ENCODE measurements around the gene ADARB2. TPM values are rescaled to one million over a fixed set of nuclear protein-coding genes. Genes with fewer than 3 reads are reported as not detected.
A peak's percentile ranks its signal among the peaks of the same experiment; 100 is the strongest.

The ADARB2 gene
- total and polyA plus RNA-seq, 7 experiments from 2014 or later: 0.05 to 13.6 (median 6.3) TPM; not detected in 3

DNA sequence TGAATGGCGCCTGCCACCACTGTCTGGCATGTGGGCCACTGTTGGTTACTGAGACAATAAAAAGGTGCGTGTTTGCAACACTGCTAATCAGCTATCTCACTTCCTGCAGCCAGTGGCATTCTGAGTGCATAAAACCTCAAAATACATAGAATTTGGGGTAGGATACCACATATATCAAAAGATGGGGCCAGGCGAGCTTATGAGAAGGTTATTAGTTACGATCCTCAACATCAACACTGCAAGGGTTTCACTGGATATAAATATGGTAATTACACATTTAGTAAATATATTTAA lies 480.9 kb downstream of the ADARB2 start:
- H3K4me1 Mint-ChIP-seq: peaks cover 7 to 58% (median 20%) of the 10 kb centered on the region in 7 donors
- H3K9me3 Mint-ChIP-seq: peaks cover 0 to 15% (median 6%) of the 10 kb centered on the region in 11 donors
- Histone ChIP-seq H3K36me3 (ENCODE audit: control insufficient read depth in 2 of 3, insufficient read depth in 3 of 3, low read length in 3 of 3) (no peaks in the 10 kb centered on the region), H3K4me3 (ENCODE audit: low read length) (no peak overlapping the region), H3K4me1 (ENCODE audit: control insufficient read depth in 2 of 2, insufficient read depth in 2 of 2, low read length in 2 of 2) (peaks cover 26 to 34% of the 10 kb centered on the region in 2 donors), H3K27me3 (ENCODE audit: control insufficient read depth in 2 of 2, insufficient read depth in 2 of 2, low read length in 2 of 2) (peaks cover 4 to 15% of the 10 kb centered on the region in 2 donors), H3K9me3 (ENCODE audit: control insufficient read depth in 2 of 3, low read length in 3 of 3) (no peaks in the 10 kb centered on the region), H3K27ac (ENCODE audit: low read depth, low read length) (no peak overlapping the region)
- POLR2A ChIA-PET: interaction anchor here (1.2 kb wide), 1 partner anchor 13 kb away, joined by 3 read pairs; no protein-coding TSS in a partner anchor
- peak overlapping the region in 2 of 10 donors; percentile 7 to 14 for H3K4me3 Mint-ChIP-seq
- intact Hi-C loops (cut with micrococcal nuclease): no loop called here
- peaks cover 0 to 9% (median 0%) of the 10 kb centered on the region in 5 donors for H3K36me3 Mint-ChIP-seq
- CTCF ChIA-PET: no interaction called here
- ATAC-seq: no peak
- H3K27ac Mint-ChIP-seq: no peak overlapping the region
- H3K27me3 Mint-ChIP-seq: peaks cover 34 to 49% (median 37%) of the 10 kb centered on the region in 5 donors
- no peak for DNase-seq

DNA sequence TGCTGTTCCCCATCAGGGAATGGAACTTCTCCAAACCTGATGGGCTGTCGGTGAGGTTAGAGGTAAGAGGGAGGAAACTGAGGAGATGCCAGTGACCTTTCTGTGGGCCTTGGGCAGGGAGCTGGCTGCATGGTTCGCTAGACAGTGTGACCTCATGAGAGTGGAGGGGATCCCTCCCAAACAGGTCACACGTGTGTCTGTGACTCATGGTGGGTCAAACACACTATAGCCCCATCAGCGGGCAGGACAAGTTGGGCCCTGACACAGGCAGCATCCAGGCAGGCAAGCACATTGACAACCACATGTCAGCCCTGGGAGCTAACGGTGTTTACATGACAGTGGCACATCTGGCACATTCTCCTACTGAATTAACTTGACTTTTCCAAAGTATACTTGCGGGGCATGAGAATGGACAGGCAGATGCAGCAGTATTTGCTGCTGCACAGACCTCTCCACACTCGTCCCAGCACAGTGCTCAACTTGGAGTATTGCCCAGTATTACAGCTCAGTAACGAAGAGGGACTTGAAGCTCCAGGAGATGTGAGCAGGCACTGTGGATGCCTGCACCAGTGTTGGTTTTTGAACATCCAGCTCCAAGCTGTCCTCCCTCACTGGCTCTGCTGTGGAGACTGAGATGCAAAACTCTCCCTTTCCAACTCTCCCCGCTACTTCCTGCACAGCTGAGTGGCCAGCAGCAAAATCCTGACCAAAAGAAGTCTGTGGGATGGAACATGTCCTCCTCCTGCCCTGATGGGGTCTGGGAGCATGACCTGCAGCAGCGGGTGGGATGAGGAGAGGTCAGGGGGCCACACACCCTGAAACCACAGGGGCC lies 481.5 kb downstream of the ADARB2 start:
- intact Hi-C loops (cut with micrococcal nuclease): no loop called here
- peaks cover 39 to 55% (median 42%) of the 10 kb centered on the region in 5 donors for H3K27me3 Mint-ChIP-seq

DNA sequence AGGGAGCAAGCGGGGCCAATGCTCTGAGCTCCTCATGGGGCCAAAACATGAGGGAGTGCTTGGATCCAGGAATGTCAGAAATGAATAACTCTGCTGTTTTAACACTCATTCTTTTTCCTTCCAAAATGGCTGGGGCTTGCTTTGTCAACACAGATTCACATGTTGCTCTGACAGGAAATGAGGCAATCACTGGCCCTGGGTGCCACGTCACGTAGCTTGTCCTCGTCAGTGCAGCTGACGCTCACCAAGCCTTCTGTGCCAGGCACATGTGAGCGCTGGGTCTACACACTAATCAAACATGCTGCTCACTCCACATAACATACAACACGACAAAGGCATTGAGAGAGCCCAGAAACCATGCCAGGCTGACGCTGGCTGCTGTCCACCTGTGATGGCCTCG lies 482.2 kb downstream of the ADARB2 start:
- H3K4me1 Mint-ChIP-seq: peaks cover 7 to 58% (median 20%) of the 10 kb centered on the region in 7 donors
- Histone ChIP-seq H3K4me3 (ENCODE audit: low read length) (no peak overlapping the region), H3K9me3 (ENCODE audit: control insufficient read depth in 2 of 3, low read length in 3 of 3) (no peaks in the 10 kb centered on the region), H3K4me1 (ENCODE audit: control insufficient read depth in 2 of 2, insufficient read depth in 2 of 2, low read length in 2 of 2) (peaks cover 26 to 34% of the 10 kb centered on the region in 2 donors), H3K27me3 (ENCODE audit: control insufficient read depth in 2 of 2, insufficient read depth in 2 of 2, low read length in 2 of 2) (peaks cover 4 to 15% of the 10 kb centered on the region in 2 donors), H3K36me3 (ENCODE audit: control insufficient read depth in 2 of 3, insufficient read depth in 3 of 3, low read length in 3 of 3) (no peaks in the 10 kb centered on the region), H3K27ac (ENCODE audit: low read depth, low read length) (no peak overlapping the region)
- peaks cover 0 to 15% (median 5%) of the 10 kb centered on the region in 11 donors for H3K9me3 Mint-ChIP-seq
- ATAC-seq (no peak), DNase-seq (peak in 3 of 9 donors; percentile 22 to 39 (median 26))
- POLR2A ChIA-PET: no interaction called here
- intact Hi-C loops (cut with micrococcal nuclease): no loop called here
- CTCF ChIA-PET: interaction anchor here (0.6 kb wide), 1 partner anchor 81 kb away, joined by 3 read pairs; no protein-coding TSS in a partner anchor
- H3K27me3 Mint-ChIP-seq: peaks cover 46 to 62% (median 49%) of the 10 kb centered on the region in 5 donors
- peak overlapping the region in 4 of 10 donors; percentile 16 to 55 (median 41) for H3K4me3 Mint-ChIP-seq
- peaks cover 0 to 9% (median 0%) of the 10 kb centered on the region in 5 donors for H3K36me3 Mint-ChIP-seq
- peak overlapping the region in 1 of 9 donors; percentile 85 for H3K27ac Mint-ChIP-seq

More for the DNA sequence above, 481.5 kb downstream of the ADARB2 start:
- no peaks in the 10 kb centered on the region for H3K36me3 ChIP-seq (ENCODE audit: control insufficient read depth in 2 of 3, insufficient read depth in 3 of 3, low read length in 3 of 3)
- peaks cover 26 to 34% of the 10 kb centered on the region in 2 donors for H3K4me1 ChIP-seq (ENCODE audit: control insufficient read depth in 2 of 2, insufficient read depth in 2 of 2, low read length in 2 of 2)
- DNase-seq (no peak), ATAC-seq (no peak)
- H3K9me3 ChIP-seq (ENCODE audit: control insufficient read depth in 2 of 3, low read length in 3 of 3): no peaks in the 10 kb centered on the region
- CTCF ChIA-PET: interaction anchor here (0.6 kb wide), 1 partner anchor 81 kb away, joined by 3 read pairs; no protein-coding TSS in a partner anchor
- H3K27me3 ChIP-seq (ENCODE audit: control insufficient read depth in 2 of 2, insufficient read depth in 2 of 2, low read length in 2 of 2): peaks cover 4 to 15% of the 10 kb centered on the region in 2 donors
- Mint-ChIP-seq H3K4me1 (peaks cover 7 to 58% (median 20%) of the 10 kb centered on the region in 7 donors), H3K9me3 (peaks cover 0 to 15% (median 5%) of the 10 kb centered on the region in 11 donors), H3K27ac (peak overlapping the region in 1 of 9 donors; percentile 85), H3K36me3 (peaks cover 0 to 9% (median 0%) of the 10 kb centered on the region in 5 donors), H3K4me3 (peak overlapping the region in 4 of 10 donors; percentile 14 to 55 (median 29))
- POLR2A ChIA-PET: no interaction called here
- H3K27ac ChIP-seq (ENCODE audit: low read depth, low read length): no peak overlapping the region
- H3K4me3 ChIP-seq (ENCODE audit: low read length): no peak overlapping the region

DNA sequence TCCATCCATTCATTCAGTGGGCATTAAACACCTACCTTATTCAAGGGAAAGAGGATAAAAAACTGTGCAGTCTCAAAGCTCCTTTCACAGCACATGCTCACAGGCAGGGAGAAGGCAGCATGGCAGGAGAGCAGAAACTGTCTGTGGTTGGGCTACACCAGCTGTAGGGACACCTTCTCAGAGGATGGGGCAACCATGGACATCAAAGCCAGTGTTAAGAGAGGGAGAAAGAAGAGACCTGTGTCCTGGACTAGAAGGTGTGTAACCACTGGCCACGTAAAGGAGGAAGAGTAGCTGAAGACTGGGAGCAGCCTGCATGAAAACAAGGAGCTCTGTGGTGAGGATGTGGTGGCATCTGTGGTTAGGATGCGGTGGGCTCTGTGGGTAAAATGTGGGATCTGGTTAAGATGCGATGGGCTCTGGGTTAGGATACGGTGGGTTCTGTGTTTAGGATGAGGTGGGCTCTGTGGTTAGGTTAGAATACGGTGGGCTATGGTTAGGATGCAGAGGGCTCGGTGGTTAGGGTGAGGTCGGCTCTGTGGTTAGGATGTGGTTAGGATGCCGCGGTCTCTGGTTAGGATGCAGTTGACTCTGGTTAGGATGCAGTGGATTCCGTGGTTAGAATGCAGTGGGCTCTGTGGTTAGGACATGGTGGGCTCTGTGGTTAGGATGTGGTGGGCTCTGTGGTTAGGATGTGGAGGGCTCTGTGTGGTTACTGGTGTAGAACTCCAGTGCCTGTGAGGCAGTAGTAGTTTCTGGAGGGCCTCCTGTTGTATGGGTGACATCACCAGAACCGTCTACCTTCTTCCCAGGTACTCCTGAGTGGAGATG lies 483.6 kb downstream of the ADARB2 start:
- ChIA-PET CTCF (no interaction called here), POLR2A (no interaction called here)
- Mint-ChIP-seq H3K4me1 (peaks cover 7 to 58% (median 20%) of the 10 kb centered on the region in 7 donors), H3K27me3 (peaks cover 44 to 66% (median 51%) of the 10 kb centered on the region in 5 donors), H3K27ac (peak overlapping the region in 8 of 9 donors; percentile 12 to 90 (median 72)), H3K9me3 (peaks cover 0 to 11% (median 5%) of the 10 kb centered on the region in 11 donors), H3K36me3 (peaks cover 0 to 8% (median 0%) of the 10 kb centered on the region in 5 donors), H3K4me3 (peak overlapping the region in 6 of 10 donors; percentile 24 to 66 (median 51))
- Histone ChIP-seq H3K9me3 (ENCODE audit: control insufficient read depth in 2 of 3, low read length in 3 of 3) (no peaks in the 10 kb centered on the region), H3K4me3 (ENCODE audit: low read length) (no peak overlapping the region), H3K4me1 (ENCODE audit: control insufficient read depth in 2 of 2, insufficient read depth in 2 of 2, low read length in 2 of 2) (peaks cover 26 to 34% of the 10 kb centered on the region in 2 donors), H3K36me3 (ENCODE audit: control insufficient read depth in 2 of 3, insufficient read depth in 3 of 3, low read length in 3 of 3) (no peaks in the 10 kb centered on the region), H3K27me3 (ENCODE audit: control insufficient read depth in 2 of 2, insufficient read depth in 2 of 2, low read length in 2 of 2) (peaks cover 4 to 21% of the 10 kb centered on the region in 2 donors), H3K27ac (ENCODE audit: low read depth, low read length) (no peak overlapping the region)
- intact Hi-C loops (cut with micrococcal nuclease): no loop called here
- no peak for ATAC-seq
- peak in 2 of 9 donors; percentile 17 to 28 for DNase-seq

DNA sequence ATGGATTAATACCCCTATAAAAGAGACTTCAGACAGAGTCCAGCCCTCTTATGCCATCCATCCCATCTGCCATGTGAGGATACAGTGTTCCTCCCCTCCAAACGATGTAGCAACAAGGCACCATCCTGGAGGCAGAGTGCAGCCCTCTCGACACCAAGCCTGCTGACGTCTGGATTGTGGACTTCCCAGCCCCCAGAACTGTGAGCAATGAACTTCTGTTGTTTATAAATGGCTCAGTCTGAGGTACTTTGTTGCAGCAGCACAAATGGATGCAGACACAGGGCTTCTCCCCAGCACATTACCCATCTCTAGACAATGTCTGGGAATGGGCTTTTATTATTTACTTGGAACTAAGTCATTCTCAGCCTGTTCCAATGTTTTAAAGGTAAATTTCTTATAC lies 485.6 kb downstream of the ADARB2 start:
- Histone ChIP-seq H3K9me3 (ENCODE audit: control insufficient read depth in 2 of 3, low read length in 3 of 3) (no peaks in the 10 kb centered on the region), H3K27ac (ENCODE audit: low read depth, low read length) (no peak overlapping the region), H3K27me3 (ENCODE audit: control insufficient read depth in 2 of 2, insufficient read depth in 2 of 2, low read length in 2 of 2) (peaks cover 0 to 7% of the 10 kb centered on the region in 2 donors), H3K4me3 (ENCODE audit: low read length) (no peak overlapping the region), H3K4me1 (ENCODE audit: control insufficient read depth in 2 of 2, insufficient read depth in 2 of 2, low read length in 2 of 2) (peaks cover 26 to 30% of the 10 kb centered on the region in 2 donors), H3K36me3 (ENCODE audit: control insufficient read depth in 2 of 3, insufficient read depth in 3 of 3, low read length in 3 of 3) (no peaks in the 10 kb centered on the region)
- Mint-ChIP-seq H3K27ac (no peak overlapping the region), H3K4me3 (no peak overlapping the region), H3K9me3 (peaks cover 0 to 14% (median 5%) of the 10 kb centered on the region in 11 donors), H3K4me1 (peaks cover 10 to 51% (median 18%) of the 10 kb centered on the region in 7 donors), H3K36me3 (peaks cover 0 to 8% (median 0%) of the 10 kb centered on the region in 5 donors), H3K27me3 (peaks cover 41 to 62% (median 49%) of the 10 kb centered on the region in 5 donors)
- no peak for ATAC-seq
- CTCF ChIA-PET: no interaction called here
- DNase-seq: no peak
- intact Hi-C loops (cut with micrococcal nuclease): no loop called here
- POLR2A ChIA-PET: no interaction called here

DNA sequence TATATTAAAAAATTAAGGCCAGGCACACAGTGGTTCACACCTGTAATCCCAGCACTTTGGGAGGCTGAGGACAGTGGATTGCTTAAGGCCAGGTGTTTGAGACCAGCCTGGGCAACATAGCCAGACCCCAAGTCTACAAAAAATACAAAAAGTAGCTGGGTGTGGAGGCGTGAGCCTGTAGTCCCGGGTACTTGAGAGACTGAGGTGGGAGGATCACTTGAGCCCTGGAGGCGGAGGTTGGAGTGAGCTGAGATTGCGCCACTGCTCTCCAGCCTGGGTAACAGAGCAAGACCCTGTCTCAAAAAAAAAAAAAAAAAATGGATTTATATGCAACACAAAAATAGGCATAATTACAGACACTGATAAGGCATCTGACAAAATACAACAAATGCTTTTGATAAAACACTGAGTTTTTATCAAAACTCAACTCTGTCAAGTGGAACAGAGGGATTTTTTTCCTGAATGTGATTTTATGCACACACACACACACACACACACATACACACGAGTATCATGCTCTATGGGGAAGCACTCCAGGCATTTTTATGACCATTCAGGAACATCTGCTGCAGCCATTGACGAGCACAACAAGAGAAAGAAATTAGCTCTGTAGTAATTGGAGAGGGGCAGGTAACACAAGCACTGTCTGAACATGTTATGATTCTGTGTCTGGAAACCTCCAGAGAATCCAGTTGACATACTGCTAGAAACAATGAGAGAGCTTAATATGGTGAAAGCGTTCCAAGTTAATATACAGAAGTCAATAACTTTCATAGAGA lies 488.0 kb downstream of the ADARB2 start:
- H3K9me3 ChIP-seq (ENCODE audit: control insufficient read depth in 2 of 3, low read length in 3 of 3): no peaks in the 10 kb centered on the region
- ATAC-seq (no peak), DNase-seq (no peak)
- H3K4me3 Mint-ChIP-seq: no peak overlapping the region
- peaks cover 10 to 27% (median 16%) of the 10 kb centered on the region in 7 donors for H3K4me1 Mint-ChIP-seq
- H3K27me3 Mint-ChIP-seq: peaks cover 48 to 61% (median 54%) of the 10 kb centered on the region in 5 donors
- no peak overlapping the region for H3K4me3 ChIP-seq (ENCODE audit: low read length)
- ChIA-PET POLR2A (no interaction called here), CTCF (no interaction called here)
- H3K36me3 Mint-ChIP-seq: peaks cover 0 to 8% (median 0%) of the 10 kb centered on the region in 5 donors
- no peaks in the 10 kb centered on the region for H3K36me3 ChIP-seq (ENCODE audit: control insufficient read depth in 2 of 3, insufficient read depth in 3 of 3, low read length in 3 of 3)
- intact Hi-C loops (cut with micrococcal nuclease): no loop called here
- H3K27me3 ChIP-seq (ENCODE audit: control insufficient read depth in 2 of 2, insufficient read depth in 2 of 2, low read length in 2 of 2): peaks cover 0 to 6% of the 10 kb centered on the region in 2 donors
- H3K4me1 ChIP-seq (ENCODE audit: control insufficient read depth in 2 of 2, insufficient read depth in 2 of 2, low read length in 2 of 2): peaks cover 6% of the 10 kb centered on the region in 2 donors
- H3K27ac ChIP-seq (ENCODE audit: low read depth, low read length): no peak overlapping the region
- peaks cover 0 to 23% (median 9%) of the 10 kb centered on the region in 11 donors for H3K9me3 Mint-ChIP-seq
- H3K27ac Mint-ChIP-seq: no peak overlapping the region

All from naive thymus-derived CD4-positive, alpha-beta T cell (primary cell).